HG02623 (cell line): Measurements from ENCODE around the gene CACNA1H.

ENCODE experiments used
- ATAC-seq: cut with Tn5 transposase; IDR thresholded peaks from one replicate; pipeline ENCODE4 v1.9.1; 2021; ENCODE audit warnings: moderate library complexity; ENCODE audit not compliant: unreplicated experiment

The CACNA1H gene

DNA sequence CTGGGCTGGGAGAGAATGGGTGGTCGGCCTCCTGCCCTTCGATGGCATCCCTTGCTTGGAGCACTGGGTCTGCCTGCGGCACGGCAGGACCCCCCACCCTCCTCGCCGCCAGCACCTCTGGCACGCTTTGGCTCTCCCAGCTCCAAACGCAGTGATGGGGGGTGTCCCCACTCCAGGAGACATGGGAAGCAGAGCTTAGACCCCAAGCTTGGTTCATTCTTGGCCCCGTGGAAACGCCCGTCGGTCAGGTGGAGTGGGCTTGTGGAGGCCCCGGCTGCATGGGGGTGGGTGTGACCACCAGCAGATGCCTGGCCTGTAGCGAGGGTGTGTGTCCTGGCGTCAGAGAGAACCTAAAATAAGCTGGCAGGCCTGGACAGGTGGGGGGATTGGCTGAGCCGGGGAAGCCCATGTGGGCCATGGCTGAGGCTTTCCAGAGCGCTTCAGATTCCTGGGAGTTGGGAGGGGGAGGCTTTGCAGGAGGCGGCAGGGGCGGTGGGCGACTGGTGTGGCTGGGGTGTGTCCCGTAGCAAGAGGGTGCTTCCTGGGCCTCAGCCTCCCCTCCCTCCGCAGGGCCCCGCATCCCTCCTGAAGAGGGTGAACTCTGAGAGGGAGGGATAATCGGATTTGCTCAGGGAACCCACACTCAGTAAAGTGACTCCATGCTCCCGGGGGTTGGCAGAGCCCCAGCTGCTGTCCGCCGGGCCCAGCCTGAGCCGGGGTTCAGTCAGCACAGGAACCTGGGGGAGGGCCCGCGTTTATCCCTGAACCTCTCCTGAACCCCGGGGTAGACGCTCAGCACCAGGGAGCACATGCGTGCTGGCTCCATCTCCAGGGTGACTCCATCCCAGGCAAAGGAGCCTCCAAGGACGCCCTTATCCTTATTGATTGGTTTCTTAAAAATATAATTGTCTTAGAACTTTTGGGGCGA lies 3.4 kb downstream of the CACNA1H start:
- ATAC-seq: no peak

DNA sequence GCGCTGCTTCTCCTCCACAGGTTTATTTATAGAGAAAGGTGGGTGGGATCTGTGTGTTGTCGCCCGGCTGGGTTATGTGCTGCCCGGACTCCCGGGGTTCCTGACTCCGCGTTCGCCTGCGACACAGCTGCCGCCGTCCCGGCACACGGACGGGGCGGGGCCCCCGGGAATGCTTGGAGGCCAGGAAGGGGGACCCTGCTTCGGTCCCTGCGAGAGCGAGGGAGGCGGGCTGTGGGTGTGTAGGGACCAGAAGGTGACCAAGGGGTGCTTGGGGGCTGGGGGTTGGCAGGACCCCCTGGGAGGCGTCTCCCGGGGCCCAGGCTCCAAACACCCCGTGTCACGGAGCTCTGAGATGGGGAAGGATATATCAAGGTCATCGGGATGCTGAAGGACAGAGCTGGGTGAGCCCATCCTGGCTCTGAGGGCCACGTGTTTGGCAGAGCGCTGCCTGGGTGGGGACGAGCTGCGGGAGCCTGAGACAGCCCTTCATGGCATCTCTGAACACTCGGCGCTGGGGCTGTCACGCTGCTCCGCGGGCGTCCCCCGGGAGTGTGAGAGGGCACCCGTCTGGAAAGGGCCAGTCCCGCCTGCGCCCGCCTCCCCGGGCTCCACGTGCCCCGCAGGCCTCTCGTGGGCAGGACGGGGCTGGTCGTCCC lies 4.2 kb downstream of the CACNA1H start:
- ATAC-seq: no peak

DNA sequence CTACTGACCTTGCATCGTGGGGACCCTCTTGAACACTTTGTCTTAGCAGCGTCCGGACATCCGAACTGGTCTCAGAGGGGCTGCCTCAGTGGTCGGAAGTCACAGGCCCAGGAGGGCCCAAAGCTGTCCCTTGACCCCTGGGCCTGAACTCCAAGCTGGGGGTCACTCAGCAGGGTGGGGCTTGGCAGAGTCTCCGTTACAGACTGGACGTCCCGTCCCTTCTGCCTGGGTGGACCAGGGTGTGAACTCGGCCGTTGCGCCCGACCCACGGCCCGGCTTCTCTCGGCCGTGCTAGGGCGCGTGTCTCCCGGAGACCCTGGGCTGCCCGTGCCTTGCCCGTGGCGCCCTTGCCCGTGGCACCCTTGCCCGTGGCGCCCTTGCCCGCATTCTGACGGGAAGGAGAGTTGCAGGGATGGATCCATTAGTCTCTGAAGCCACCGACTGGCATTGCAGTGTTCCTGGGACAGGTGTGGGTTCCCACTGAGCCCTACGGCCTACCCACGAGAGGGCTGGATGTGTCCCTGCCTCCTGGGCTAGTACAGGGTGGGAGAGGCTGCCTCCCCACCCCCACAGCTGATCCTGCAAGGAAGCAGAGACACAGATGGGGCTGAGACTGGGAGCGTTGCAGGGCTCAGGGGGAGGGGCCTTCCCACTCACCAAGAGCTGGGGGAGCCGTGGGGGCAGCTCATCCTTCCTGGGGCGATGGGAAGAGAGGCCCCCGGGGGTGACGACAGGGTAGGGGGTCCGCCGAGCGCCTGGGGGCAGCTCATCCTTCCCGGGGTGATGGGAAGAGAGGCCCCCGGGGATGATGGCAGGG lies 4.9 kb downstream of the CACNA1H start:
- ATAC-seq: no peak

GRCh38 chr16:1158456-1159324 lies 5.8 kb downstream of the CACNA1H start:
- ATAC-seq: no peak

- ATAC-seq: no peak
These were observed 6.5 kb downstream of the CACNA1H start for GRCh38 chr16:1159325-1159972.

- ATAC-seq: no peak
These were observed 7.3 kb downstream of the CACNA1H start for GRCh38 chr16:1159973-1160772.

- no peak for ATAC-seq
These were observed 8.0 kb downstream of the CACNA1H start for GRCh38 chr16:1160773-1161348.

DNA sequence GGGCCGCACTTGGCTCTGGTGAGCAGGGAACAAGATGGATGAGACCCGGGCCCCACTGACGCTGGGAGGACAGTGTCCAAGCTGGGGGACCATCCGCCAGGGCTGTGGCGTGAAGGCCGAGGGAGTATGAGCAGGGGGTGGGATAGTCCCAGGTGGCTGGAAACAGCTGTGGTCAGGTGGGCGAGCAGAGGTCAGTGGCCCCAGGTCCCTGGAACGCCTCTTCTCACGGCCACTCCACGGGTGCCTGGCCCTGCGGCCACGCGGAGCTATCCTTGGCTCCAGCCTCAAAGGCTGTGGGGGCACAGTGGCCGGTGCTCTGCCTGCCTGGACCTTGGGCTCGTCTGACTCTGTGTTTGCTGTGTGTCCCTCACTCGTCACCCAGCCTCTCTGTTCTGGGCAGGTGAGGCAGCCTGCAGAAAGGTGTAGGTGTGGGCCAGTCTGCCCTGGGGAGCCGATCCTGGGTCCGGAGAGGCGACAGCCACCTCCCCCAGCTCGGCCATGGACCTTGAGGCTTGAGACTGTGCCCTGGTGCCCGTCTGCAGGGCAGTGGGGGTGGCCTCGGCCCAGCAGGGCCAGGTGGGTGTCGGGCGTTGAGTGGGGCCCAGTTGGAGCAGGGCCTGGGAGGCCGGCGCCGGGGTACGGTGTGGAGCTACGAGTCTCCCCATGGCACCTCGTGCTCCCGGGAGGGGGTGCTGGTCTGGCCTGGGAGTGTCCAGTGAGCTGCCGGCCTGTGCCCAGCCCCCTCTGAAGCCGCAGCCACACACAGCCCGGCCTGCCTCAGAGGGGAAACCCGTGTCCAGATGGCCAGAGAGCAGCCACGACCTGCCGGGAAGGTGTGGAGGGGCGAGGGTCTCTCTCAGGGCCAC lies 10.0 kb downstream of the CACNA1H start:
- no peak for ATAC-seq

DNA sequence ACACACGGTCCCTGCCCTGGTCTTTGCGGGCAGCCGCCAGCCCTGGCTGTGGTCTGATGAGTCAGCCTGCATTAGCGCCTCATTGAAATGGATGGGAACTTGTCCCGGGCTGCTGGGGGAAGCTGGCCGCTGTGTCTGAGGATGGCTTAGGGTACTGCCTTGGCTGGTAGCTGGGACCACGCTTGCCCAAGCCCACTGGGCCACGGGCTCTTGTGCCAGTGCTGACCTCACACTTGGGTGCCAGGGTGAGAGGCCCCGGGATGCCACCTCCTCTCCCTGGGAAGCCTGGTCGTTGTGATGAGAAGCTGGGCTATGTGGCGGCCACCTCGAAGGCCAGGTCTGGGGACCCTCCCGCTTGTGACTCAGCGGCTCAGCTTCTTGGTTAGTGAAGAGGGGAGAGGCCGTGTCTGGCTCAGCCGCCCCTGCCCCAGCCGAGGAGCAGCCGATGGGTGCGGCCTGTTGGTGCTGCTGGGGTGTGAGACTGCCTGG lies 10.7 kb downstream of the CACNA1H start:
- no peak for ATAC-seq

DNA sequence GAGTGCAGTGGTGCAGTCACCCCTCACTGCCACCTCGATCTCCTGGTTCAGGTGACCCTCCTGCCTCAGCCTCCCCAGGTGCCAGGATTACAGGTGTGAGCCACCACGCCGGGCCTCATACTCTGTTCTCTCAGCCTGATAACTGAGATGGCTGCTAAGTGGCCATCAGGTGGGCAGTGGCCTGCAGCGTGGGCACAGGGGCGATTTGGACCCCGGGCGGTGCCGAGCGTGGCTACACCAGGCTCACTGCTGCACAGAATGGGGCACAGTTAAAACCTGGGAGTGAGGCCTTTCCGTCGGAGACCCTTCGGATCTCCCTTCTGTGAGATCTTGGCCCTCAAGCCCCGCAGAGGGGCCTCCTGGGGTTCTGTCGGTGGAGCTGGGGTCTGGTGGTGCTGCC lies 11.5 kb downstream of the CACNA1H start:
- ATAC-seq: no peak

DNA sequence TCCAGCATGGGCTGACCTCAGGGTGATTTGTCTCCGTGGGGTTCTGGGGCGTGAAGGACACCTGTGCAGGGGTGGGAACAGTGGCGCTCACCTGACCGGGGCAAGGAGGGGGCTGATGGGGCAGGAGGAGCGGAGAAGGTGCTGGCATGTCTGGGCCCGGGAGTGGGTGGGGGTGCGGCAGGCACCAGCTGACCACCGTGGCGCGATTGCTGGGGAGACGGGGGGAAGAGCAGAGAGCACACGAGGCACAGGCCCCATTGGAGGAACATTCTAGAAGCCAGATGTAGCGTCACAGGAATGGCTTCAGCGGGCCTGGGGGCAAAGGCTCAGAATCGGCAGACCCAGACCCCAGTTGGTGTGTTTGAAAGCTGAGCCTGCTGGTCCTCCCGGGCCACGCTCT lies 12.1 kb downstream of the CACNA1H start:
- ATAC-seq: no peak

DNA sequence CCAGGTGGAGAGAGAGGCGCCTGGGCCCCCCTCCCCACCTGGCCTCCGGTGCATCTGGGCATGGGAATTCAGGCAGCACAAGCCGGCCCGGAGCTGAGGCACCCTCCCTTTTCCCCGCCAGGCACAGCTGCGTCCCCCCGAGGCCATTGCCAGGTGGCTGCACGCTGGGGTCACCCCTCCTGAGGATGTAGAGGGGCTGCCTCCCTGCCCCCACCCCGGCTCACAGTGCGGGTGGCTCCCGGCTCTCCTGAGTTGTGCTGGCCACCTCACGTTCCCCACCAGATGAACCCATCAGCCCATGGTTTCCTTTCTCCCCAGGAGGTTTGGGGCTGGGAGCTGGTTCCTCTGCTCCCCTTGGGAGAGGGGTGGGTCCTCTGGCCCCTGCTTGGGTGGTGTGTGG lies 12.6 kb downstream of the CACNA1H start:
- ATAC-seq: no peak

DNA sequence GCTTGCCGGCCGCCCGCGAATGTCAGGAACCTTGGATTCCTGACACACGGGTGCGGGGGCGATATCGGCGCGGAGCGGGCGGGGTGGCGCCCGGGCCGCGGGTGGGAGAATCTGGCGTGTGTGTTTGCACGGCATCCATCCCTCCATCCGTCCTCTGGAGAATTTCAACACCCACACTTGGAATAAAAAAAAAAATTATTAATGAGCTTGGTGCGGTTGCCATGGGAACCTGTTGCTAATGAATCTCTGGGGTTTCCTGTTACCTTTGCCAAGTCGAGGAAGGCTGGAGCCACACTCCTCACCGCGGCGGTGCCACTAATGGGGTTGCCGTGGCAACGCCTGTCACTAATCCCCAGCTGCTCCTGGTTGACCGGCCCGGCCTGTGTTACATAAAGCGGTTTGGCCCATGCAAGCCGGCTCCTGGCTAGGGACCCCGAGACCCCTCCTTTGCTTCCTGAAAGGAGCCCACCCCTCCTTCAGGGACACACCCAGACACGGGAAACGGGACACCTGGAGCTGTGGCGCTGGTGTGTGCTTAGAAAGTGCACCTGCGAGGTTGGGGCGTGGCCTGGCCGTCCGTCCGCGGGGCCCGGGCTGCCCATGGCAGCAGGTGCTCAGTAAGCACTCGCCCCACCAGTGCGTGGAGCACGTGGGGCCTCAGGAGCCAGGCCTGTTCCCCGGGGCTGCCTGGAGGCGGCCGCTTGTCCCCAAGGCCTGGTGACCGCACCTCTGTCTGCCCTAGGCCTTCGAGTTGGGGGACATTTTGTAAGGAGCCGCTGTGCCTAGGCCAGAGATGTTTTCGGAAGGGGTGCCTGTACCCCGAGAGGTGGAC lies 14.6 kb downstream of the CACNA1H start:
- no peak for ATAC-seq

- no peak for ATAC-seq
These were observed 15.9 kb downstream of the CACNA1H start for GRCh38 chr16:1168837-1169236.

- no peak for ATAC-seq
These were observed 16.6 kb downstream of the CACNA1H start for GRCh38 chr16:1169285-1170075.

- no peak for ATAC-seq
These were observed 17.1 kb downstream of the CACNA1H start for GRCh38 chr16:1170076-1170418.
